ENCODE measurements around the gene AK9.

The AK9 gene

GRCh38 chr6:109690737-109691621 lies at the start of gene AK9, which contains the start of gene FIG4:
Gene AK9 (minus strand): TSS chr6:109691202. CDS start chr6:109675745, 15,457 bp downstream.
Gene FIG4 (plus strand): TSS chr6:109691296. CDS start chr6:109691436, 140 bp downstream.
- peak; percentile 58 for TF ChIP-seq CTCF (IDR thresholded peaks at IDR 0.05; ENCODE audit: insufficient read depth, low read length, missing control alignments)

GRCh38 chr6:109740787-109741186 lies 49.8 kb upstream of the AK9 start:
- DNase-seq (ENCODE audit: low read depth, low spot score) = no peak
- POLR2A ChIA-PET = no interaction called here
- CTCF ChIA-PET = interaction anchor here (1.0 to 1.1 kb wide), 3 partner anchors 46 to 299 kb away, joined by 3 to 4 read pairs (median 3); no protein-coding TSS in a partner anchor
- TF ChIP-seq CTCF (IDR thresholded peaks at IDR 0.05; ENCODE audit: insufficient read depth, low read length, missing control alignments) = no peak
- no peak overlapping the region for H3K4me3 ChIP-seq (ENCODE audit: low read depth, low read length)

More at GRCh38 chr6:109690737-109691621, at the start of gene AK9, which contains the start of gene FIG4:
- ChIA-PET POLR2A (interaction anchor here (0.6 to 0.7 kb wide), 2 partner anchors 21 to 1125 kb away, joined by 3 read pairs; partner anchors contain the start of gene CDK19), CTCF (interaction anchor here (1.1 to 17.1 kb wide), 7 partner anchors 10 to 701 kb away, joined by 3 to 551 read pairs (median 5); no protein-coding TSS in a partner anchor)
- DNase-seq (ENCODE audit: low read depth, low spot score) = peak; percentile 61
- peak within 1 kb of the TSS; percentile 76 for H3K4me3 ChIP-seq (ENCODE audit: low read depth, low read length)

DNA sequence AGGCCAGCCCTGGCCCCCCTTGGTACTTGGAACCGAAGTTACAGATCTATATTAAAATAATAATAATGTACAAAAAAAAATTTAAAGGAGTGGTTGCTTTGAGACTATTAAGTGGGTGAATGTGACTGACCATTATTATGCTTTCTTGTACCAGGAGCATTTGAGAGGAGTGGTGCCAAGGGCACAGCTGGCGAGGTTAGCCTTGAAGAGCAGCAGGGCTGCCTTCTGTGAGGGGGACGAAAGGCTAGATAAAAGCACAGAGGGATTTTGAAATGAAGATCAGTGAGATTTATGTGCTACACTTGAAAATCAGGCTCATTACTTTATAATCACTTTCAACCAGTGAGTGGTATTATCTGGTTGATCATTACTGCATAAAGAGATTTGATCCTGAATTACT lies 48.7 kb upstream of the AK9 start:
- ChIA-PET CTCF (interaction anchor here (1.0 to 1.1 kb wide), 2 partner anchors 47 to 300 kb away, joined by 3 to 4 read pairs; no protein-coding TSS in a partner anchor), POLR2A (no interaction called here)
- no peak for TF ChIP-seq CTCF (IDR thresholded peaks at IDR 0.05; ENCODE audit: insufficient read depth, low read length, missing control alignments)
- no peak for DNase-seq (ENCODE audit: low read depth, low spot score)
- no peak overlapping the region for H3K4me3 ChIP-seq (ENCODE audit: low read depth, low read length)

DNA sequence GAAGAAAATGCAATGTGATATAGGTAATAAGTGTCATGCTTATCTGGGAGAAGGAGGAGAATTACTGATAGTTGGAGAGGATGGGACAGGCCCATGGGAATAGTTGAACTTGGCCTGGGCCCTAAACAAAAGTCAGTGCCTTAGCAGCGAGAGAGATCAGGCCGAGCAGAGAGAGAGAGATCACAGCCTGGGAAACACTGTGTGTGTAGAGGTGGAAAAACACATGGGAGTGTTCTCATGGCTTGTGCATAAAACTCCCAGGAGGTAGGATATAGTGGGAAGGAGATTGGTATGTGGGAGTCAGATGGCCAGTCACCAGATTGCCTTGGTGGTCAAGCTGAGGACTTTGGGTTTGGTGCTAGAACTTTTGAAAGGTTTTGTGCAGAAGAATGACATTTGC lies 47.7 kb upstream of the AK9 start:
- DNase-seq (ENCODE audit: low read depth, low spot score) = no peak
- CTCF ChIA-PET = interaction anchor here (0.5 kb wide), 1 partner anchor 301 kb away, joined by 3 read pairs; no protein-coding TSS in a partner anchor
- no peak overlapping the region for H3K4me3 ChIP-seq (ENCODE audit: low read depth, low read length)
- no peak for TF ChIP-seq CTCF (IDR thresholded peaks at IDR 0.05; ENCODE audit: insufficient read depth, low read length, missing control alignments)
- POLR2A ChIA-PET = no interaction called here

- POLR2A ChIA-PET = no interaction called here
- no peak overlapping the region for H3K4me3 ChIP-seq (ENCODE audit: low read depth, low read length)
- no peak for DNase-seq (ENCODE audit: low read depth, low spot score)
- TF ChIP-seq CTCF (IDR thresholded peaks at IDR 0.05; ENCODE audit: insufficient read depth, low read length, missing control alignments) = no peak
- CTCF ChIA-PET = interaction anchor here (0.5 kb wide), 1 partner anchor 301 kb away, joined by 3 read pairs; no protein-coding TSS in a partner anchor
Observed at GRCh38 chr6:109738255-109738654, 47.3 kb upstream of the AK9 start.
